OCI-LY1 (cell line): ENCODE results near the gene DOCK1.

Experiments
- H2AFZ ChIP-seq: fragments of 200-600 bp; sonication (generic), shearing (Covaris generic); 2 replicates; pipeline ENCODE4 v1.6.0; 2014; ENCODE audit warnings: antibody characterized with exemption, mild to moderate bottlenecking, low read length
- H3F3A ChIP-seq: fragments of 200-600 bp; sonication (generic), shearing (Covaris generic); 2 replicates; pipeline ENCODE4 v1.6.0; 2014; ENCODE audit warnings: mild to moderate bottlenecking, antibody characterized with exemption, low read length, moderate library complexity; ENCODE audit not compliant: insufficient read depth
- H3K27ac ChIP-seq: fragments of 200-600 bp; sonication (generic); 2 replicates; pipeline ENCODE4 v1.5.1; 2014; ENCODE audit warnings: low read length, mixed run types, mild to moderate bottlenecking, low read depth; ENCODE audit not compliant: poor library complexity, severe bottlenecking
- H3K27me3 ChIP-seq: fragments of 200-600 bp; sonication (generic); 2 replicates; pipeline ENCODE4 v1.6.0; 2014; ENCODE audit warnings: antibody characterized with exemption, mild to moderate bottlenecking, low read length, moderate library complexity; ENCODE audit not compliant: insufficient read depth
- H3K36me3 ChIP-seq: fragments of 200-600 bp; sonication (generic); 2 replicates; pipeline ENCODE4 v1.6.1; 2014; ENCODE audit warnings: mild to moderate bottlenecking, antibody characterized with exemption, low read length, moderate library complexity, mixed read lengths; ENCODE audit not compliant: insufficient read depth
- H3K4me1 ChIP-seq: fragments of 200-600 bp; sonication (generic); 2 replicates; pipeline ENCODE4 v1.5.1; 2014; ENCODE audit warnings: mild to moderate bottlenecking, low read length, moderate library complexity; ENCODE audit not compliant: insufficient read depth, severe bottlenecking
- H3K4me2 ChIP-seq: fragments of 200-600 bp; sonication (generic), shearing (Covaris generic); 2 replicates; pipeline ENCODE4 v1.6.1; 2014; ENCODE audit warnings: low read length
- H3K4me3 ChIP-seq: fragments of 200-600 bp; sonication (generic); 2 replicates; pipeline ENCODE4 v1.5.1; 2014; ENCODE audit warnings: low read length, low read depth, mild to moderate bottlenecking, mixed read lengths; ENCODE audit not compliant: poor library complexity, severe bottlenecking
- H3K79me2 ChIP-seq: fragments of 200-600 bp; shearing (Covaris generic); 2 replicates; pipeline ENCODE4 v1.6.1; 2016; ENCODE audit warnings: mixed run types, low read length, mixed read lengths; ENCODE audit not compliant: insufficient read depth
- H3K9ac ChIP-seq: fragments of 200-600 bp; sonication (generic), shearing (Covaris generic); 2 replicates; pipeline ENCODE4 v1.6.1; 2014; ENCODE audit warnings: mild to moderate bottlenecking, low read length, mixed read lengths
- H3K9me2 ChIP-seq: fragments of 200-600 bp; sonication (generic), shearing (Covaris generic); 2 replicates; pipeline ENCODE4 v1.6.1; 2014; ENCODE audit warnings: low read depth, mild to moderate bottlenecking, low read length, mixed read lengths
- H3K9me3 ChIP-seq: fragments of 200-600 bp; shearing (Covaris generic); 2 replicates; pipeline ENCODE4 v1.6.1; 2014; ENCODE audit warnings: low read length, mixed read lengths
- H4K20me1 ChIP-seq: fragments of 200-600 bp; sonication (generic), shearing (Covaris generic); 2 replicates; pipeline ENCODE4 v1.6.0; 2016; ENCODE audit warnings: mild to moderate bottlenecking, low read length; ENCODE audit not compliant: insufficient read depth
- CTCF ChIP-seq: fragments of 200-600 bp; sonication (generic), shearing (Covaris generic); IDR thresholded peaks from 2 replicates; pipeline ENCODE4 v1.5.1; 2017; ENCODE audit warnings: mild to moderate bottlenecking, antibody characterized with exemption, low read length, moderate library complexity, mixed read lengths
- EZH2 ChIP-seq: fragments of 200-600 bp; sonication (generic), shearing (Covaris generic); IDR thresholded peaks from 2 replicates; pipeline ENCODE4 v1.8.0; 2017; ENCODE audit warnings: borderline replicate concordance, mixed run types, mild to moderate bottlenecking, antibody characterized with exemption, low read length, moderate library complexity, mixed read lengths

Gene DOCK1

GRCh38 chr10:126904818-126905701 lies at the start of gene DOCK1:
Gene DOCK1 (plus strand): TSS chr10:126905428. CDS start chr10:126905518, 90 bp downstream.
- H3K27me3 ChIP-seq = no peaks in the 10 kb centered on the region
- H3K27ac ChIP-seq = no peak within 1 kb of the TSS
- TF ChIP-seq CTCF = no peak
- TF ChIP-seq EZH2 = no peak
- no peaks in the 10 kb centered on the region for H3F3A ChIP-seq
- no peaks in the 10 kb centered on the region for H3K9me2 ChIP-seq
- H2AFZ ChIP-seq = no peak within 1 kb of the TSS
- H3K79me2 ChIP-seq = no peaks in the 10 kb centered on the region
- H4K20me1 ChIP-seq = no peaks in the 10 kb centered on the region
- no peaks in the 10 kb centered on the region for H3K9me3 ChIP-seq
- no peak within 1 kb of the TSS for H3K4me3 ChIP-seq
- H3K36me3 ChIP-seq = no peaks in the 10 kb centered on the region
- no peak within 1 kb of the TSS for H3K4me2 ChIP-seq
- H3K4me1 ChIP-seq = no peaks in the 10 kb centered on the region
- no peak within 1 kb of the TSS for H3K9ac ChIP-seq

- H3K9me3 ChIP-seq = no peaks in the 10 kb centered on the region
- H3K4me2 ChIP-seq = no peak overlapping the region
- no peaks in the 10 kb centered on the region for H3K4me1 ChIP-seq
These were observed 47.9 kb upstream of the DOCK1 start for GRCh38 chr10:126857178-126857806.

More at GRCh38 chr10:126857178-126857806, 47.9 kb upstream of the DOCK1 start:
- no peaks in the 10 kb centered on the region for H3K79me2 ChIP-seq
- H3K27ac ChIP-seq = no peak overlapping the region
- no peaks in the 10 kb centered on the region for H3K27me3 ChIP-seq
- no peaks in the 10 kb centered on the region for H3K9me2 ChIP-seq
- no peaks in the 10 kb centered on the region for H3F3A ChIP-seq
- no peak overlapping the region for H2AFZ ChIP-seq
- no peaks in the 10 kb centered on the region for H4K20me1 ChIP-seq
- H3K9ac ChIP-seq = no peak overlapping the region
- TF ChIP-seq CTCF (no peak), EZH2 (no peak)
- no peak overlapping the region for H3K4me3 ChIP-seq
- H3K36me3 ChIP-seq = no peaks in the 10 kb centered on the region
